ENCODE measurements around the gene FPR1. TPM values are rescaled to one million over a fixed set of nuclear protein-coding genes. Genes with fewer than 3 reads are reported as not detected.

The FPR1 gene
- polyA plus RNA-seq, 6 donors from 2014 or later, result 0.18 to 6.3 (median 1.2) TPM

DNA sequence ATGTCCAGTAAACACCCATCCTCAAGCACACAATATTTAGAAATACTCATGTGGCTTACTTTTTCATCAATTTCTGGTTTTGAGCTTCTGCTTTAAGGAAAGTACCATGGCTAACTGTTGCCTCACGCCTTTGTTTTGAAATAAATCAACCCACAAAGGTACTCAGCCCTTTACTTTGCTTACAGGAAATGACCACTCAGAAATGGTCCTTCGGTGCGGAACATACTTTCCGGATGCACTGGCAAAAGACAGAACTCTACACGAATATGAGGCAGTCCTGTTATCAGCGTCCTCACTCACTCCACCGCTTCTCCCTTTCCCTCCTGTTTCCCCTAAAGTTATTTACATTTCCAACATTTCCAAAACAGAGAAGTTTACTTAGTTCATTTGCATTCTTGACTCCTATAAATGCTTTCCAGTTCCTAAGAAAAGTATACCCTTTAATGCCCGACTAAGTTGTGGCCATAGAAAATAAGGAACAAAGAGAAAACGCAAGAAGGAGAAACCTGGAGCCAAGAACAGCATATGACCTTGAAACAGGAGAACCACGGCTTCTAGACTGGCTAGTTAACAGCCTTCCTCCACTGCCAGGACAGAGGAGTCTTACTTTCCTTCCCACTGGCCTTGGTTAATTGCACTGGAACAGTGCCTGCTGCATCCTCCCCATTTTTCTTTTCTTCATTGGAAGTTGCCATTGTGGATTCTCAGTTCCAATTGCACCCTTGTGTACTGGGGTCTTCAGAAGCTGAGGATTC is 19.9 kb upstream of the FPR1 start:
- no peak for DNase-seq
- Mint-ChIP-seq H3K4me3 (no peak overlapping the region), H3K9me3 (peaks cover 6 to 19% (median 7%) of the 10 kb centered on the region in 7 donors), H3K27me3 (peaks cover 38 to 60% (median 51%) of the 10 kb centered on the region in 3 donors), H3K36me3 (peaks cover 0 to 11% of the 10 kb centered on the region in 2 donors), H3K4me1 (peaks cover 0 to 5% (median 0%) of the 10 kb centered on the region in 3 donors), H3K27ac (no peak overlapping the region)
- no peak for ATAC-seq (ENCODE audit: low read depth in 2 of 2)

DNA sequence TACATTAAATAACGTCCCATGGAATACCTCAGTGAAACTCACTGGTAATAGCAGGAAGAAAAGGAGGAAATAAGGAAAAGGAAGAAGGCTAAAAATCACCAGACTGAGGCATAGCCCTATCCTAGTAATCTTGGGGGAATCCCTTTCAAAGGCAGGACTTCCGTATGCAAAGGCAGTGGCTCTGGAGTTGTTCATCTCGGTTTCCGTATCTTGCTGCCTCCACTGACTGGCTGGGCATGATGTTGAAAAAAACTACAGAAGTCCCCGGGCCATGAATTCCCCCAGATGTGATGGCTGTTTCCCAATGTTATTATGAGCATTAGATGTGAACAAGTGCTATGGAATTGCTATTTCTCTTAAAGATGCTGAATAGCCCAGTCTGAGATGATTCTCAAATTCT is 14.8 kb upstream of the FPR1 start:
- Mint-ChIP-seq H3K4me3 (no peak overlapping the region), H3K4me1 (peaks cover 0 to 7% (median 5%) of the 10 kb centered on the region in 3 donors), H3K36me3 (peaks cover 5 to 8% of the 10 kb centered on the region in 2 donors), H3K27ac (no peak overlapping the region), H3K27me3 (peaks cover 21 to 55% (median 43%) of the 10 kb centered on the region in 3 donors), H3K9me3 (peaks cover 0 to 8% (median 0%) of the 10 kb centered on the region in 7 donors)
- ATAC-seq (ENCODE audit: low read depth in 2 of 2) (no peak), DNase-seq (no peak)

DNA sequence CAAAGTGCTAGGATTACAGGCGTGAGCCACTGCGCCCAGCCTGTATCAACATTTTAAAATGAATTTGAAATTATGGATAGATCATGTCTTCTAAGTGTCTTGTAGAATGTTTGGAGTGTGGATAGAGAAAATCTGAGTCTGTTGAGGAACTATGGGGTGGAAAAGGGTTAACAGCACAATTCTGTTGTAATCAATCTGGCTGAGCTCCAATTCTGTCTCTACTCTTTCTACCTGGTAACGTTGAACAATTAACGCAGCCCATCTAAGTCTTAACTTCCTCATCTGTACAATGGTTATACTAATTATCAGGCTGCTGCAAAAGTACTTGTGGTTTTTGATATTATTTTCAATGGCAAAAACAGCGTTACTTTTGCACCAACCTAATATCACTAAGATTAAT is 13.4 kb upstream of the FPR1 start:
- peaks cover 5 to 8% of the 10 kb centered on the region in 2 donors for H3K36me3 Mint-ChIP-seq

DNA sequence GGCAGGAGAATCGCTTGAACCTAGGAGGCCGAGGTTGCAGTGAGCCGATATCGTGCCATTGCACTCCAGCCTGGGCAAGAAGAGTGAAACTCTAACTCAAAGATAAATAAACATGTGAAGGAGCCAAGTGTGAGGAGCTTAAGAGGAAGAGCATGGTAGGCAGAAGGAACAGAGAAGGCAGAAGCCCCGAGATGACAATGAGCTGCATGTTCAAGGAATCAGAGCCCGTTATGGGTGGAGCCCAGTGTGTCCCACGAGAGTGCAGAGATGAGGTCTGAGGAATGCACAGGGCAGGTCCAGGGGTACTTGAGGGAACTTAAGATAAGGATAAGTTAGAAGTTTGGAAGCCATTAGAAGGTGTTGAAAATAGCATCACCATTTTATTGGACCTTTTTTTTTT is 10.0 kb upstream of the FPR1 start:
- H3K36me3 Mint-ChIP-seq, result peaks cover 5 to 8% of the 10 kb centered on the region in 2 donors
- no peak overlapping the region for H3K27ac Mint-ChIP-seq
- DNase-seq (no peak), ATAC-seq (ENCODE audit: low read depth in 2 of 2) (no peak)
- peaks cover 0 to 16% (median 7%) of the 10 kb centered on the region in 7 donors for H3K9me3 Mint-ChIP-seq
- H3K4me1 Mint-ChIP-seq, result peaks cover 0 to 6% (median 5%) of the 10 kb centered on the region in 3 donors
- no peak overlapping the region for H3K4me3 Mint-ChIP-seq
- peaks cover 17 to 40% (median 39%) of the 10 kb centered on the region in 3 donors for H3K27me3 Mint-ChIP-seq

More for the DNA sequence above, 13.4 kb upstream of the FPR1 start:
- DNase-seq, result no peak
- Mint-ChIP-seq H3K9me3 (peaks cover 0 to 8% (median 0%) of the 10 kb centered on the region in 7 donors), H3K4me3 (no peak overlapping the region), H3K27ac (no peak overlapping the region), H3K27me3 (peaks cover 19 to 58% (median 42%) of the 10 kb centered on the region in 3 donors), H3K4me1 (peaks cover 0 to 6% (median 5%) of the 10 kb centered on the region in 3 donors)
- no peak for ATAC-seq (ENCODE audit: low read depth in 2 of 2)

GRCh38 chr19:51760697-51761356 is 9.1 kb upstream of the FPR1 start, which contains the start of gene FPR2:
FPR2 (plus strand) TSS chr19:51761180; CDS start chr19:51768659, 7,479 bp downstream.
- H3K27me3 Mint-ChIP-seq, result peaks cover 21 to 48% (median 46%) of the 10 kb centered on the region in 3 donors
- no peak within 1 kb of the TSS for H3K27ac Mint-ChIP-seq
- DNase-seq, result no peak
- H3K4me1 Mint-ChIP-seq, result peaks cover 0 to 6% (median 5%) of the 10 kb centered on the region in 3 donors
- peaks cover 0 to 24% (median 9%) of the 10 kb centered on the region in 7 donors for H3K9me3 Mint-ChIP-seq
- H3K36me3 Mint-ChIP-seq, result peaks cover 5 to 8% of the 10 kb centered on the region in 2 donors
- no peak for ATAC-seq (ENCODE audit: low read depth in 2 of 2)
- no peak within 1 kb of the TSS for H3K4me3 Mint-ChIP-seq

GRCh38 chr19:51755571-51755970 is 3.9 kb upstream of the FPR1 start:
- ATAC-seq (ENCODE audit: low read depth in 2 of 2), result no peak
- H3K36me3 Mint-ChIP-seq, result peaks cover 0 to 7% of the 10 kb centered on the region in 2 donors
- no peak for DNase-seq
- peaks cover 0 to 24% (median 13%) of the 10 kb centered on the region in 7 donors for H3K9me3 Mint-ChIP-seq
- H3K4me3 Mint-ChIP-seq, result no peak overlapping the region
- peaks cover 0 to 17% (median 11%) of the 10 kb centered on the region in 3 donors for H3K4me1 Mint-ChIP-seq
- H3K27me3 Mint-ChIP-seq, result peaks cover 13 to 22% (median 19%) of the 10 kb centered on the region in 3 donors
- H3K27ac Mint-ChIP-seq, result no peak overlapping the region

- Mint-ChIP-seq H3K4me1 (peaks cover 0 to 17% (median 11%) of the 10 kb centered on the region in 3 donors), H3K36me3 (peaks cover 0 to 7% of the 10 kb centered on the region in 2 donors), H3K27me3 (peaks cover 11 to 22% (median 17%) of the 10 kb centered on the region in 3 donors), H3K9me3 (peaks cover 0 to 22% (median 12%) of the 10 kb centered on the region in 7 donors), H3K4me3 (no peak overlapping the region), H3K27ac (no peak overlapping the region)
- DNase-seq (no peak), ATAC-seq (ENCODE audit: low read depth in 2 of 2) (no peak)
Observed at GRCh38 chr19:51754770-51755169, 3.1 kb upstream of the FPR1 start.

DNA sequence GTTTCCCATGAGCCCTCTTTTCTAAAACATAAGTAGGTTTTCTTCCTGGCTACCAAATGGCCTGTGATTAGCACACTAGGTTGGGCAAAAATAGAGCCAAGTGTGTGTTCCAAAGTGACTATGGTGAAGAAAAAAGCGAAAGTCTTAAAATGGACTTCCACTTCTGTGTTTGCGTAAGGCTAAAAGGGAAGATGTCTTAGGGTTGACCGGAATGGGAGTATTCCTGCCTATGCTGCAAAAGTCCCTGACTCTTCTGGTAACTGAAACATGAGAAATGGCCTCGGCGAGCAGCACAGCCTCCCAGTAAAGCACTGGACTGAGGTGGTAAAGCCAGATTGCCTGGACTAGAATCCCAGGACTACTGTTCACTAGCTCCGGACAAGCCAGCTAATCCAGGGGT is 2.4 kb upstream of the FPR1 start:
- Mint-ChIP-seq H3K27ac (no peak overlapping the region), H3K36me3 (peaks cover 0 to 7% of the 10 kb centered on the region in 2 donors), H3K4me1 (peaks cover 0 to 17% (median 11%) of the 10 kb centered on the region in 3 donors), H3K4me3 (no peak overlapping the region), H3K27me3 (peaks cover 11 to 22% (median 15%) of the 10 kb centered on the region in 3 donors), H3K9me3 (peaks cover 0 to 20% (median 10%) of the 10 kb centered on the region in 7 donors)
- ATAC-seq (ENCODE audit: low read depth in 2 of 2) (no peak), DNase-seq (no peak)

DNA sequence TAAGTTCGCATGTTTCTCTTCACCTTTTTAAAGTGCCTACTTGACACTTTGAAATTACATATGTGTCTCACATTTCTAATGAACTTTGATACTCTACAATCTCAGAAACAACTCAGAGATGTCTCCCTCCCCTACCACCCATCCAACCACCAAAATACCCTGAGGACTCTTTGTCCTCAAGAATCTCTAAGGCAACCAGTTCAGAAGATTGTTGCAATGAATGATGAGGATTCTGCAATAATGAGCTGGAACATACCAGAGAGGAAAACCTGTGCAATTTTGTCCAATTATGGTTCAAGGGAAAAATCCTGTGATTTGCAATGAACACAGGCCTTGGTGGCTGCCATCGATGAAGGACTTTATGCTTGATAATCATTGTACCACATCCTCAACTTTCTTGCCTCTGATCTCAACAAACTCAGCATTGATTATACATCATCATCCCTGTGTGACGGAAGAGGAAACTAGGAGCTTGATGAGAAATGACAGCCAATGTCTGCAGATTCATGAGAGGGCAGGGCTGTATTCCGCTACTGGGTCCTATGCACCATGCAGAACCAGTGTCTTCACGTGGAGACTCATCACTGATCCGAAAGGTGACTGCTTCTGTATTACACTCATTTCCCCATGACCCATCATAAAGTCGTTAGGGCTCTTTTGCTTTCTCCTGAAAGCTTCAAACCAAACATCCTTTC is 1.1 kb downstream of the FPR1 start:
- DNase-seq, result no peak
- H3K36me3 Mint-ChIP-seq, result peaks cover 0 to 7% of the 10 kb centered on the region in 2 donors
- no peak for ATAC-seq (ENCODE audit: low read depth in 2 of 2)
- H3K27me3 Mint-ChIP-seq, result peaks cover 6 to 20% (median 12%) of the 10 kb centered on the region in 3 donors
- peaks cover 0 to 17% (median 11%) of the 10 kb centered on the region in 3 donors for H3K4me1 Mint-ChIP-seq
- H3K27ac Mint-ChIP-seq, result no peak overlapping the region
- peak overlapping the region in 1 of 8 donors; percentile 26 for H3K4me3 Mint-ChIP-seq
- peaks cover 0 to 11% (median 3%) of the 10 kb centered on the region in 7 donors for H3K9me3 Mint-ChIP-seq

DNA sequence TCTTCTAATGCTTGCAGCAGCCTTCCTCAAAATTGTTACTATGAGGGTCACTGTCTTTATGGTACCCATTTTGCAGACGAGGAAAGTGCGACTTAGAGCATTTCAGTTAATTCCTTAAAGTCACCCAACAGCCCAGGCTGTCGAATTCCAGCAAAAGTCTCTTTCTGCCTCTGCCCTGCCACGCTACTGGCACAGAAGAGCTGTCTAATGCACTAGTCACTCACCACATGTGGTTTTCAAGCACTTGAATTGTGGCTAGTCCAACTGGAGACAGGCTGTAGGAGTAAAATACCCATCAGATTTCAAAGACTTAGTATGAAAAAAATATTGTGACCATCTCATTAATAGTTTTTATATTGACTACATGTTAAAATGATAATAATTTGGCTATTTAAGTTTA is 1.7 kb downstream of the FPR1 start:
- H3K27ac Mint-ChIP-seq, result no peak overlapping the region
- H3K4me3 Mint-ChIP-seq, result no peak overlapping the region
- H3K27me3 Mint-ChIP-seq, result peaks cover 4 to 18% (median 15%) of the 10 kb centered on the region in 3 donors
- H3K9me3 Mint-ChIP-seq, result peaks cover 0 to 7% (median 3%) of the 10 kb centered on the region in 7 donors
- DNase-seq (no peak), ATAC-seq (ENCODE audit: low read depth in 2 of 2) (no peak)
- peaks cover 0 to 7% of the 10 kb centered on the region in 2 donors for H3K36me3 Mint-ChIP-seq
- H3K4me1 Mint-ChIP-seq, result peaks cover 0 to 17% (median 11%) of the 10 kb centered on the region in 3 donors

DNA sequence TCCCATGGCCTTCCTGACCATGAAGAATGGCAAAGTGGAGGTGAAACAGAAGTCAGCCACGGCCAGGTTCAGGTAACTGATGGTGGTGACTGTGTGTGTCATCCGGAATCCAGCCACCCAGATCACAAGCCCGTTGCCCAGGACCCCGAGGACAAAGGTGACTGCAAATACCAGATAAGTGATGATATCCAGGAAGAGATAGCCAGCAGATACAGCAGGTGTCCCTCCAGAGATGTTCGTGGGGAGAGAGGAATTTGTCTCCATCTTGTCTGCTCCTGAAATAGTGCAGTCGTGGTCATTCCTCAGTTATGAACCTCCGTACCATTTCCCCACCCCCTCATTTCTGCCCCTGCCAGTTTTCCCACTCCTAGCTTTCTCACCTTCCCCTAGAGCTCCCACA is 4.9 kb downstream of the FPR1 start:
- Mint-ChIP-seq H3K4me1 (peaks cover 0 to 11% (median 7%) of the 10 kb centered on the region in 3 donors), H3K9me3 (peaks cover 0 to 5% (median 0%) of the 10 kb centered on the region in 7 donors), H3K27ac (peak overlapping the region in 1 of 6 donors; percentile 61), H3K4me3 (no peak overlapping the region), H3K27me3 (peaks cover 10 to 33% (median 27%) of the 10 kb centered on the region in 3 donors), H3K36me3 (peaks cover 0 to 7% of the 10 kb centered on the region in 2 donors)
- DNase-seq (no peak), ATAC-seq (ENCODE audit: low read depth in 2 of 2) (no peak)

DNA sequence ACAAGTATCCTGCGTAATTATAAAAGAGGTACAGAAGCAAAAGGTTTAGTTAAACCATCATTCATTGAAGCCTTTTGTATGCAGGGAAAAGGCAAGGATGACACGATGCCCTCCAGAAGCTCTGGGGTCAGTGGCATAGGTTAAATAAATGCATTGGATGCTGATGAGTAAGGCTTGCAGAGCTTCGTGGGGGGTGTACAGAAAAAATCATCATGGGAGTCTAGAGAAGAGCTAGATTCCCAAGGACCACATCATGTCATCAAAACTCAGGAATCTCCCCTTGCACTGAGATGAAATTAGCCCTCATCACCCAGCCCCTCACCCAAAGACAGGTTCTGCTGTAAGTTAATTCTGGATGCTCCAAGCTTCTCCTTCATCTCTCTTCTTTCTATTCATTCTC is 8.3 kb downstream of the FPR1 start:
- H3K27me3 Mint-ChIP-seq, result peaks cover 19 to 37% (median 37%) of the 10 kb centered on the region in 3 donors
- no peaks in the 10 kb centered on the region for H3K36me3 Mint-ChIP-seq
- no peak overlapping the region for H3K27ac Mint-ChIP-seq
- H3K4me1 Mint-ChIP-seq, result no peaks in the 10 kb centered on the region
- no peak overlapping the region for H3K4me3 Mint-ChIP-seq
- DNase-seq (no peak), ATAC-seq (ENCODE audit: low read depth in 2 of 2) (no peak)
- H3K9me3 Mint-ChIP-seq, result no peaks in the 10 kb centered on the region

GRCh38 chr19:51742789-51743188 is 8.9 kb downstream of the FPR1 start:
- H3K27ac Mint-ChIP-seq, result no peak overlapping the region
- no peaks in the 10 kb centered on the region for H3K36me3 Mint-ChIP-seq
- no peak overlapping the region for H3K4me3 Mint-ChIP-seq
- no peak for DNase-seq
- peaks cover 19 to 37% (median 37%) of the 10 kb centered on the region in 3 donors for H3K27me3 Mint-ChIP-seq
- ATAC-seq (ENCODE audit: low read depth in 2 of 2), result no peak
- H3K4me1 Mint-ChIP-seq, result no peaks in the 10 kb centered on the region
- H3K9me3 Mint-ChIP-seq, result no peaks in the 10 kb centered on the region

Data from naive B cell (primary cell).